HCT116 (cell line): ENCODE data around the gene SV2A.

Source experiments
- CTCF ChIP-seq, 3 experiments: fragments of 200-600 bp in 1 of 3; sonication (generic) in 1 of 3; IDR thresholded peaks in 2 of 3; conservative IDR thresholded peaks in 1 of 3; 2 replicates each; pipeline ENCODE4 v1.5.1; 2012 to 2017; ENCODE audit warnings: low read depth in 2 of 3, low read length in 2 of 3, antibody characterized with exemption in 1 of 3, borderline replicate concordance in 1 of 3, control low read depth in 1 of 3, mild to moderate bottlenecking in 1 of 3, mixed read lengths in 1 of 3, mixed run types in 1 of 3, moderate library complexity in 1 of 3; ENCODE audit not compliant: insufficient read depth in 1 of 3
- EZH2 ChIP-seq: fragments of 200-600 bp; sonication (generic); IDR thresholded peaks from 2 replicates; pipeline ENCODE4 v1.6.1; 2017; ENCODE audit warnings: antibody characterized with exemption, mixed run types
- POLR2A ChIP-seq: IDR thresholded peaks from 2 replicates; pipeline ENCODE4 v1.7.0; 2011; ENCODE audit warnings: borderline replicate concordance; ENCODE audit not compliant: insufficient read depth, insufficient read length; ENCODE audit errors: extremely low read depth
- SP1 ChIP-seq: IDR thresholded peaks from 2 replicates; pipeline ENCODE4 v1.6.1; 2012; ENCODE audit warnings: low read depth
- SRF ChIP-seq: IDR thresholded peaks from 2 replicates; pipeline ENCODE4 v1.6.1; 2012; ENCODE audit warnings: low read depth
- ZFX ChIP-seq: fragments of 450-650 bp; IDR thresholded peaks from 2 replicates; pipeline ENCODE4 v1.6.1; 2017

- TF ChIP-seq CTCF (IDR thresholded peaks at IDR 0.05 in 2 of 3, conservative IDR thresholded peaks at IDR 0.05 in 1 of 3; ENCODE audit: borderline replicate concordance in 1 of 3, insufficient read depth in 1 of 3, low read depth in 2 of 3, low read length in 2 of 3) = no peak
- no peak for TF ChIP-seq POLR2A
- TF ChIP-seq EZH2 = no peak
- no peak for TF ChIP-seq ZFX
- TF ChIP-seq SP1 = no peak; the same call in none of the 2 replicates
- TF ChIP-seq SRF = no peak
Measured at GRCh38 chr1:149936170-149936991, 18.7 kb upstream of the SV2A start, which contains the start of gene MTMR11.
